HepG2 (cell line): ENCODE measurements around the gene MYBPC2. TPM values are rescaled to one million over a fixed set of nuclear protein-coding genes. Genes with fewer than 3 reads are reported as not detected.
A peak's percentile ranks its signal among the peaks of the same experiment; 100 is the strongest.

Experiments
- ATAC-seq: fragments of 200-7000 bp; cut with Tn5 transposase; 3 replicates; pipeline ENCODE4 v1.9.1; 2020; ENCODE audit warnings: mild to moderate bottlenecking, moderate library complexity
- BruUV-seq: library from RNA; stranded (reverse); fragments of 400-500 nt; replicated peaks from 2 replicates; lab custom pipeline; 2021; lab: Mats Ljungman, UMichigan
- CTCF ChIA-PET: fragments of 300-600 bp; formaldehyde crosslinking; extraction: SDS; loops from one replicate; lab custom pipeline; 2021; ENCODE audit warnings: low total read pairs, inconsistent platforms, low intra/inter-chr PET ratio; lab: Yijun Ruan, JAX
- POLR2A ChIA-PET: fragments of 350-600 bp; sonication (Branson Sonifier 250); formaldehyde crosslinking; loops from one replicate; lab custom pipeline; 2020; ENCODE audit warnings: antibody characterized with exemption, inconsistent platforms; lab: Yijun Ruan, JAX
- DNase-seq: peaks from one replicate; pipeline ENCODE4 v3.0.0-alpha.2; 2015; ENCODE audit warnings: low spot score
- FAIRE-seq: peaks from 3 replicates; lab custom pipeline; 2011; peaks lifted over from hg19 to GRCh38; lab: Jason Lieb, UNC
- H2AFZ ChIP-seq: one replicate; pipeline ENCODE4 v1.6.1; 2011; ENCODE audit warnings: low read length, inconsistent platforms
- H3K27ac ChIP-seq: fragments of 300-600 bp; 3 replicates; pipeline ENCODE4 v1.8.0; 2011; ENCODE audit warnings: mixed run types, mild to moderate bottlenecking, mixed read lengths, low read length, inconsistent platforms; ENCODE audit not compliant: insufficient read depth; ENCODE audit errors: extremely low read length
- H3K27me3 ChIP-seq, 2 experiments: fragments of 200-600 bp in 1 of 2; 2 replicates in 1 of 2; 3 replicates in 1 of 2; pipeline versions ENCODE4 v1.6.0 to v1.8.0; 2011; ENCODE audit warnings: low read length in 2 of 2, mild to moderate bottlenecking in 2 of 2, moderate library complexity in 2 of 2, inconsistent platforms in 1 of 2; ENCODE audit not compliant: insufficient read depth in 2 of 2, control insufficient read depth in 1 of 2
- H3K36me3 ChIP-seq, 2 experiments: fragments of 200-600 bp in 1 of 2; replicated peaks in 1 of 2; 2 replicates in 1 of 2; 3 replicates in 1 of 2; pipeline versions ENCODE4 v1.5.1 to v1.8.0; 2011; ENCODE audit warnings: low read length in 2 of 2, inconsistent platforms in 1 of 2; ENCODE audit not compliant: insufficient read depth in 2 of 2, control insufficient read depth in 1 of 2
- H3K4me1 ChIP-seq: 2 replicates; pipeline ENCODE4 v1.5.1; 2012; ENCODE audit warnings: low read length, inconsistent platforms; ENCODE audit not compliant: insufficient read depth
- H3K4me2 ChIP-seq: 2 replicates; pipeline ENCODE4 v1.6.0; 2011; ENCODE audit warnings: low read depth, low read length, inconsistent platforms
- H3K4me3 ChIP-seq, 3 experiments: fragments of 200-600 bp in 1 of 3; sonication (generic), shearing (Covaris generic) in 1 of 3; replicated peaks in 1 of 3; 2 replicates each; pipeline ENCODE4 v1.5.1; 2011 to 2016; ENCODE audit warnings: low read length in 3 of 3, inconsistent platforms in 2 of 3, low read depth in 2 of 3, mild to moderate bottlenecking in 2 of 3, control low read depth in 1 of 3, mixed read lengths in 1 of 3; ENCODE audit not compliant: insufficient read depth in 1 of 3
- H3K79me2 ChIP-seq: one replicate; pipeline ENCODE4 v1.6.1; 2011; ENCODE audit warnings: low read length, inconsistent platforms; ENCODE audit not compliant: insufficient read depth
- H3K9ac ChIP-seq: 2 replicates; pipeline ENCODE4 v1.6.0; 2011; ENCODE audit warnings: mild to moderate bottlenecking, low read depth, low read length, inconsistent platforms; ENCODE audit not compliant: insufficient read depth
- H3K9me3 ChIP-seq: 2 replicates; pipeline ENCODE4 v1.5.1; 2012; ENCODE audit warnings: mild to moderate bottlenecking, low read length
- H4K20me1 ChIP-seq: 2 replicates; pipeline ENCODE4 v1.6.0; 2011; ENCODE audit warnings: inconsistent platforms, mild to moderate bottlenecking, low read length, moderate library complexity; ENCODE audit not compliant: insufficient read depth
- AFF4 ChIP-seq: sonication (generic); formaldehyde crosslinking; IDR thresholded peaks from 2 replicates; pipeline ENCODE4 v1.4.0; 2020; ENCODE audit warnings: missing genetic modification reagents
- CEBPZ ChIP-seq: IDR thresholded peaks from 2 replicates; pipeline ENCODE4 v1.6.1; 2012; ENCODE audit warnings: low read length, improper control_type of control experiment
- HMG20B ChIP-seq: conservative IDR thresholded peaks from 2 replicates; pipeline ENCODE4 v1.6.1; 2016; ENCODE audit warnings: missing genetic modification reagents, missing compliant biosample characterization
- MXD3 ChIP-seq: IDR thresholded peaks from 2 replicates; pipeline ENCODE4 v1.6.1; 2016; ENCODE audit warnings: mild to moderate bottlenecking, missing biosample characterization, missing genetic modification reagents
- MYPOP ChIP-seq: sonication (generic); formaldehyde crosslinking; IDR thresholded peaks from 2 replicates; pipeline ENCODE4 v1.8.1; 2023; ENCODE audit warnings: mild to moderate bottlenecking, moderate library complexity, missing genetic modification reagents
- NFE2L1 ChIP-seq: sonication (generic); formaldehyde crosslinking; IDR thresholded peaks from 2 replicates; pipeline ENCODE4 v1.4.0; 2020; ENCODE audit warnings: missing genetic modification reagents, mild to moderate bottlenecking, borderline replicate concordance
- RAD21 ChIP-seq: fragments of 450-650 bp; formaldehyde crosslinking; IDR thresholded peaks from 2 replicates; pipeline ENCODE4 v1.5.0; 2020; ENCODE audit warnings: mild to moderate bottlenecking
- SRSF1 ChIP-seq: fragments of 200-400 bp; formaldehyde crosslinking; optimal IDR thresholded peaks from 2 replicates; pipeline ENCODE3; 2017; ENCODE audit warnings: mild to moderate bottlenecking, low read depth, low read length, moderate library complexity
- TRIM24 ChIP-seq: sonication (generic); formaldehyde crosslinking; IDR thresholded peaks from 2 replicates; pipeline ENCODE4 v1.8.0; 2022; ENCODE audit warnings: mild to moderate bottlenecking, missing genetic modification reagents
- UBTF ChIP-seq: sonication (generic); formaldehyde crosslinking; IDR thresholded peaks from 2 replicates; pipeline ENCODE4 v1.4.0; 2020; ENCODE audit warnings: mild to moderate bottlenecking, missing genetic modification reagents
- ZNF552 ChIP-seq: sonication (generic); formaldehyde crosslinking; IDR thresholded peaks from 2 replicates; pipeline ENCODE4 v1.9.0; 2022; ENCODE audit warnings: missing genetic modification reagents, mild to moderate bottlenecking, borderline replicate concordance
- WGBS: methylation state at CpG from one replicate; pipeline ENCODE4 v1.1.6; 2017; ENCODE audit warnings: low lambda C conversion rate; 5-methylcytosine and 5-hydroxymethylcytosine counted together
- in situ Hi-C: cut with HindIII; loops from 2 replicates; pipeline ENCODE4 v1.10.0; 2017; ENCODE audit warnings: low pct_unique_long_range_greater_than_20kb; ENCODE audit not compliant: extremely low pct_ligation_motif_present
- intact Hi-C: fragments of 100-400 bp; cut with micrococcal nuclease; formaldehyde crosslinking; loops from one replicate; pipeline ENCODE4 v1.10.0; 2022; ENCODE audit not compliant: unreplicated experiment
- polyA plus RNA-seq, 8 experiments: library from polyadenylated mRNA; depleted of rRNA in 3 of 8; stranded (reverse) in 7 of 8; unstranded in 1 of 8; fragments of >200 nt; fragmentation: Illumina TruSeq in 4 of 8; extraction: Trizol in 4 of 8; gene quantifications; 2 replicates each; pipeline versions ENCODE4 v1.2.1 to v1.2.3, GENCODE V29; 2011 to 2016; ENCODE audit warnings: low read depth in 4 of 8, missing spikeins in 1 of 8, mixed read lengths in 1 of 8; ENCODE audit not compliant: insufficient read depth in 1 of 8
- total RNA-seq, 5 experiments: library from RNA; depleted of rRNA; stranded (reverse); fragments of >200 nt; fragmentation: Illumina TruSeq; extraction: Trizol; gene quantifications; 2 replicates each; pipeline ENCODE4 v1.2.3, GENCODE V29; 2016; ENCODE audit warnings: low read depth in 1 of 5

The MYBPC2 gene
- total and polyA plus RNA-seq, 2 of the 13 experiments (the other 11 are each of a cell fraction or from before 2014, with no cell fraction given): not detected

- Histone ChIP-seq H3K4me3 (no peak overlapping the region), H4K20me1 (no peaks in the 10 kb centered on the region), H3K27me3 (no peaks in the 10 kb centered on the region), H3K4me2 (no peak overlapping the region), H3K27ac (no peak overlapping the region), H3K4me1 (peaks cover 4% of the 10 kb centered on the region), H3K9ac (no peak overlapping the region), H2AFZ (no peak overlapping the region), H3K79me2 (no peaks in the 10 kb centered on the region), H3K36me3 (peaks cover 0 to 3% of the 10 kb centered on the region in 2 experiments; a peak in 1 of 5 replicates), H3K9me3 (no peaks in the 10 kb centered on the region)
- DNase-seq: no peak
- no TSS peak for BruUV-seq
- WGBS: 77% methylated on average over 15 of the region's 42 CpGs
- in situ Hi-C loops: no loop called here
- no peak for ATAC-seq
- intact Hi-C loops: no loop called here
- POLR2A ChIA-PET: no interaction called here
- CTCF ChIA-PET: no interaction called here
- no peak for FAIRE-seq
- TF ChIP-seq SRSF1 (peak; percentile 48), NFE2L1 (CRISPR knock-in tag) (no peak), CEBPZ (no peak), MXD3 (CRISPR knock-in tag) (no peak), ZNF552 (CRISPR knock-in tag) (no peak), AFF4 (no peak), TRIM24 (CRISPR knock-in tag) (no peak), HMG20B (CRISPR knock-in tag) (no peak), MYPOP (CRISPR knock-in tag) (no peak), RAD21 (CRISPR knock-in tag) (no peak), UBTF (CRISPR knock-in tag) (no peak)
Measured at GRCh38 chr19:50417111-50418081, 15.3 kb upstream of the MYBPC2 start.
